ENCODE results near the gene CTNND2.

Gene CTNND2

GRCh38 chr5:10969684-10970180, 934.5 kb downstream of the CTNND2 start:
- DNase-seq: no peak

- no peak for DNase-seq
Observed at GRCh38 chr5:10964806-10965205, 939.4 kb downstream of the CTNND2 start.

- no peak for DNase-seq
Observed at GRCh38 chr5:10958728-10959127, 945.5 kb downstream of the CTNND2 start.

- no peak for DNase-seq
Observed at GRCh38 chr5:10949856-10950630, 954.2 kb downstream of the CTNND2 start.

- DNase-seq: no peak
Observed at GRCh38 chr5:10946050-10946449, 958.2 kb downstream of the CTNND2 start.

- DNase-seq: no peak
Observed at GRCh38 chr5:10941900-10942299, 962.3 kb downstream of the CTNND2 start.

- no peak for DNase-seq
Observed at GRCh38 chr5:10936081-10936855, 968.0 kb downstream of the CTNND2 start.

- no peak for DNase-seq
Observed at GRCh38 chr5:10935536-10935935, 968.7 kb downstream of the CTNND2 start.

- DNase-seq: no peak
Observed at GRCh38 chr5:10934783-10935355, 969.4 kb downstream of the CTNND2 start.

- no peak for DNase-seq
Observed at GRCh38 chr5:10933121-10933520, 971.1 kb downstream of the CTNND2 start.

- no peak for DNase-seq
Observed at GRCh38 chr5:10932426-10932825, 971.8 kb downstream of the CTNND2 start.

- no peak for DNase-seq
Observed at GRCh38 chr5:10927608-10928007, 976.6 kb downstream of the CTNND2 start.

GRCh38 chr5:10923310-10923709, 980.9 kb downstream of the CTNND2 start:
- DNase-seq: no peak

Data from stimulated activated naive CD4-positive, alpha-beta T cell (primary cell).